HG03175 (cell line): Measurements from ENCODE around the gene BABAM2.
"Not testable (repeated sequence)": the region's sequence is repeated elsewhere in the genome, so short reads cannot be mapped to it uniquely, and the experiment has no call there.

Experiments used
- ATAC-seq: cut with Tn5 transposase; IDR thresholded peaks from one replicate; pipeline ENCODE4 v1.9.1; 2021; ENCODE audit warnings: mild to moderate bottlenecking, moderate library complexity; ENCODE audit not compliant: unreplicated experiment

BABAM2 gene

DNA sequence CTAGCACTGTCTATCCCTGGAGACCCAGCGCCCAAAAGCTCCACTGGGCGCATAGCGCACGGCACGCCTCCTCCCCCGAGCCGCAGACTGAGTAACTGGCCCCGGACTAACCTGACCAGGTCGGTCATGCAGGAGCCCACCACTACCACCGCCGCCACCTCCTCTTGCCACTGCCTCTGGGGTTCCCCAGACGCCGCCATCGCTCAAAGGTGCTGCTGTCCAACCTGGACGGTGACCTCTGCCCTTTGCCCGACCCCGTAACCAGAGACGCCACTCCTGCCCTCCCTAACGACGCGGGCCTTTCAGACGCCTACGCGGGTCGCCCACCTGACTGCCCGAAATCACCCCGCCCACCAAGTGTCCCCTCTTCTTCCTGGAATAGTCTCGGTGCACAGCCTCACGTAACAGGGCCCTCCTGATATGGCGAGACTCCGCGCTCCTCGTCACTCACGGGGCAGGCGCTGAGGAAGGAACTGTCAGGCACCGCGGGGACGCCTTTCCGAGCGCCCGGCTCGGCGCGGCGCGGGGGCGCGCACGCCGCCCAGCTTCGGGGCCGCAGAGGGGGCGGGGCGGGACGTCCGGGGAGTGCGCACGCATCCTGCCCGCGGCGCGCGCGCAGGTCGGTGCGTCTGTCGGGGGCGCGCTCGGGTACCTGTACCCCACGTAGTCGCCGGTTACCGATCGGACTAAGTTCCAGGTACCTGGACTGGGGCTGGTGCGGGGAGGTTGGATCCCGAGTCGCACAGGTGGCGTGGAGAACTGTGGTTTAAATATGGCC is at the start of gene BABAM2, which contains the start of gene RBKS:
TSS of gene BABAM2 (plus strand) at position 584 of the 778 bp plus-strand sequence. CDS start 3,828 bp downstream, outside the sequence.
TSS of gene RBKS (minus strand) at position 242 of the 778 bp plus-strand sequence. CDS start at position 200, 42 bp downstream.
- peak; percentile 84 for ATAC-seq

DNA sequence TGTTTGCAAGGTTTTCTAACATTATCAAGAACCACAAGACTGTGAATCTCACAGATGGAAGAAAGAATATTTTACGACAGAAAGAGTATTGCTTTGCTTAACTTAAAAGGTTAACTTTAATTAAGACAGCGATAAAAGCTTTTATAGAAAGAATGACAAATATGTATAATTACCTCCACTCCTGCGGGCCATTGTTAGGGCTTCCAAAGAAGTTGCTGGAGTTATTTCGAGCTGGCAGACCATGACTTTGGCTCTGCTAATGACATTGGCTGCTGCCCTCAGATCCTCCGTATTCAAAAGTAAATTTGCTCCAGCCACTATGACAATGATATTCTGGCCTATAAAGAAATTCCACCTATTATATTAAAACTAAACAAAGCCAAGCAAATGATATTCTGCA is 47.6 kb upstream of the BABAM2 start:
- ATAC-seq: no peak

DNA sequence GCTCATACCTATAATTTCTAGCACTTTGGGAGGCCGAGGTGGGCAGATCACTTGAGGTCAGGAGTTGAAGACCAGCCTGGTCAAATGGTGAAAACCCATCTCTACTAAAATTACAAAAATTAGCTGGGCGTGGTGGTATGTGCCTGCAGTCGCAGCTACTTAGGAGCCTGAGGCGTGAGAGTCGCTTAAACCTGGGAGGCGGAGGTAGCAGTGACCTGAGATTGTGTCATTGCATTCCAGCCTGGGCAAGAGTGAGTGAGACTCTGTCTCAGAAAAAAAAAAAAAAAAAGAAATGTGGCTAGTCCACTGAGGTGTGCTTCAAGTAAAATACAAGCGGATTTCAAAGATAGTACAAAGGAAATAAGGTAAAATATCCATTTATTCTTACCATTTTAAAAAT is 46.5 kb upstream of the BABAM2 start:
- no peak for ATAC-seq

DNA sequence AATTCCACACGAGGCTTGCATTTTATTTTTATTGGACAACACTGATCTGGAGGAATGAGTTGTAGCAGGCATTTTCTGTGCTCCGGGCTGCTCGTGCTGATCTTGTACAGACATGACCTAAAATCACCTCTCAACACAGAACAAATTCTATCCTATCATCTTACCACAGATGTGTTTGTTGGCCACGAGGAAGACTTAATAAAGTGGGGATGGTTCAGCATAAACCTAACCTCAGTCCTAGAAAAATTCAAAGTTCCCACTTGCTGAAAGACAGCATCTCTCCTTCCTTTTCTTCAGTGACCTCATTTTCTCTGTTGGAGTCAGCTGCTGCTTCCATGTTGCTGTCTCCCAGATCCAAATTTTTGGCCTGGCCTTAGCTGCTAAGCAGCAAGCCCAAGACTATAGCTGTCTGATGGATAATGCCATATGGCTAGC is 45.7 kb upstream of the BABAM2 start:
- no peak for ATAC-seq

DNA sequence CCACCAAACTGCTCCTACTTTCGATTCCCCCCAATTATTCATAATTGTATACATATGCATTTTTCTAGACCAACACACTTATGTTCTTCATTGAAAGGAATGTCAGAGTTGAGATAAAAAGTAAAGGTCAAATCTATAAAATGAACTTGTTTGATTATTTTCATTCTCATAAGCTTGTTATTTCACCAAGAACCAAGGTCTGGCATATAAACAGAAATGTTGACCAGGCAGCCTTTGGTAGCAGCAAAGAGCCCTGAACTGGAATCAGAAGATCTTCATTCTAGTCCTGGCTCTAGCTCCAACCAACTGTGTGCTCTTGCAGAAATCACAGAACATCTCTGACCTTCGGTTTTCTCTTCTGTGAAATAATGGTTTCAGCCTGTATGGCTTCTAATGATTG is 43.2 kb upstream of the BABAM2 start:
- ATAC-seq: no peak

- no peak for ATAC-seq
Observed at GRCh38 chr2:27849558-27850205, 40.8 kb upstream of the BABAM2 start.

- ATAC-seq: no peak
Observed at GRCh38 chr2:27852691-27853090, 37.8 kb upstream of the BABAM2 start.

DNA sequence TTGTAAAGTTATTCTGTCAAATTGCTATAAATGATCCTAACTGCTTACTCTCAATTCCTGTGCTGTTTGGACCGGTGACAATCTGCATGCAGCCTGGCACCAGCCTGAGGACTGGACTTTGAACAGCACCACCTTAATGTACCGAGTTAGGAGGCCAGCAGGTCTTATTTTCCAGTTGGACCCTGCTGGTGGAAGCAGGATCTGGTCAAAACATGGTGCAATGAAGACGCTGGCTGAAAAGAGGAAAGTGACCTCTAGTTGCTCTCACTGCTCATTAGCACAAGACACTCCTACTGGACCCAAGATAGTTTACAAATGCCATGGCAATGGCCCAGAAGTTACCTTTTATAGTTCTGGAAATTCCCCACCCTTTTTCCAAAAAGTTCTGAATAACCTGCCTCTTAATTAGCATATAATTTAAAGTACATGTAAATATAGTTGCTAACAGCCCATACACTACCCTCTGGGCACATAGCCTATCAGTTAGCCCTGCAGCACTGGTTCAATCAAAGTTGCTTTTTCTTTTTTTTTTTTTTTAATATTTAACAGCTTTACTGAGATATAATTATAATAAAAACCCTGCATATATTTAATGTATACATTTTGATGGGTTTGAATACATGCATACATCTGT is 36.2 kb upstream of the BABAM2 start:
- no peak for ATAC-seq

DNA sequence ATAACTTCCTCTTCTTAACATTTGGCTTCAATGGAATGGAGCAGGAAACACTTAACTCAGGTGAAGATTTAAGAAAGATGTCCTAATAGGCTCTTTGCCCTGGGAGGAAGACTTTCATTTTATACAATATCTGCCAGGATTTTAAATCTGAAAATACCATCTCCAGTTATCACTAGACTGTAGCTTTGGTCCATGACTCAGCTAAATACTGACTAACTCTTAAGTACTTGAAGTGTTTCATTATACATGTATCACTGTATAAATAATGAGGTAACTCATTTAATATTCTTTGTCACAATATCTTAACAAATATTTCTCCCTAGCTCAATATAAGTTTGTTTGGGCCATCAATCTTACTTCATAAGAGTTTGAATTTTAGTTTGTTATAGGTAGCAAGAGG is 35.1 kb upstream of the BABAM2 start:
- no peak for ATAC-seq

DNA sequence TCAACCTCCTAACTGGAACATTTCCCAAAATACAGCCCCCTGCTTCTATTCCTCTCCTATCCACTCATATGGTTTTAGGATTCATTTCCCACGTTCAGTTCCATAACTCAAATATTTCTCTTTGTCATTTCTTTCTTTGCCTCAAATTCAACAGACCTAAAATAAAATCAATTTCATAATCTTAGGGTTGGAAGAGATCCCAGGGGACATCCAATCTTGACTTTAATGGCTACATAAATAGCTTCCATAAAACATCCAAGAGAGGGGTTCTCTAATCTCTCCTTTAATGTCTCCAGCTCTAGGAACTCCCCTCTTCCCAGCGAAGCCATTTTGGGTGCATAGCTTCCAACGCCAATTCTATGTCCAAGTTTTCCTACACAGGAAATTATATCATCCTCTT is 34.1 kb upstream of the BABAM2 start:
- no peak for ATAC-seq

GRCh38 chr2:27856956-27857355 is 33.6 kb upstream of the BABAM2 start:
- no peak for ATAC-seq

DNA sequence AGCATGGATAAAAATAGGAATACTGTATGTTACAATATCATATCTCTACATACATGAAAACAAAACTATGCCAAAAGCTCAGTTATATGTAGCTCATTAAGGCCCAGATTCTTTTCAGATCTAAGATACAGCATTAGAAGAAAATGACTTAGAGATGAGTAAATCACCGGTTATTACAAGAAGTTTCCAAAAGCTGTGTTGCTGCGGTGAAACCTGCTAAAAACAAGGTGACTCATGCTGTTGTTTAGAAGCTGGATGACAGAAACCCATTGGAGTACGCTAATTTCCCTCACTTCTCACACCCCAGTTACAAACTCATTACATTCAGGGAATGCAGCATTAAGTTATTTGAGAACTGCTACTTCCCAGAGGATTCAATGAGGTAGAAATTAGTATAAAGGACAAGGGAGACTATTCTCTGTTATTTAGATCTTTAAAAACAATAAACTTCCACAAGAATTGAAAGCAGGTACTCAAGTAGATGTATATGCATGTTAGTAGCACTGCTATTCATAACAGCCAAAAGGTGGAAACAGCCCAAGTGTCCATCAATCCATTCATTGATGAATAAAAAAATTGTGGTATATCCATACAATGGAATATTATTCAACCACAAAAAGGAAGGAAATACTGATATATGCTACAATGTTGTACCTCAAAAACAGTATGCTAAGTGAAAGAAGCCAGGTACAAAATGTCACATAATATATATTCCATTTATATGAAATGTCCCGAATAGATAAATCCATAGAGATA is 32.9 kb upstream of the BABAM2 start:
- ATAC-seq: no peak

- no peak for ATAC-seq
Observed at GRCh38 chr2:27860111-27860510, 30.4 kb upstream of the BABAM2 start.

DNA sequence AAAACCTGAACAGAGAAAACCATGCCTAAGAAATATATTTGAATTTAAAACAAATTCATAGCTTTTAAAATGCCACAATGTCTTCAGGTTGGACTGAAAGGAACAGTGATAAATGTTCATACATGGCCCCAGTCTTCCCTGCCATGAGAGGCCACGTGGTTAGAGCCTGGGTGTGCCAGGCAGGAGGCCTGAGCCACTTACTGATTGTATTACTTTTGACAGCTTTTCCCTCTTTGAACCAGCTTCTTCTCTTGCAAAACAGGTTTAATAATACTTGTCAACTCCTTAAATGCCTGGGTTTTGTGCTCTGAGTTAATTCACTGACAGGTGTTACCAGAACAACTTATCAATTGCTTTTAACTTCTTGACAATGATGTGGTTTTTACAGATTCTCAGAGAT is 27.4 kb upstream of the BABAM2 start:
- ATAC-seq: no peak

- ATAC-seq: not testable (repeated sequence)
Observed at GRCh38 chr2:27863955-27864354, 26.6 kb upstream of the BABAM2 start.

- ATAC-seq: no peak
Observed at GRCh38 chr2:27866237-27866636, 24.3 kb upstream of the BABAM2 start.

GRCh38 chr2:27869763-27870162 is 20.8 kb upstream of the BABAM2 start:
- no peak for ATAC-seq

DNA sequence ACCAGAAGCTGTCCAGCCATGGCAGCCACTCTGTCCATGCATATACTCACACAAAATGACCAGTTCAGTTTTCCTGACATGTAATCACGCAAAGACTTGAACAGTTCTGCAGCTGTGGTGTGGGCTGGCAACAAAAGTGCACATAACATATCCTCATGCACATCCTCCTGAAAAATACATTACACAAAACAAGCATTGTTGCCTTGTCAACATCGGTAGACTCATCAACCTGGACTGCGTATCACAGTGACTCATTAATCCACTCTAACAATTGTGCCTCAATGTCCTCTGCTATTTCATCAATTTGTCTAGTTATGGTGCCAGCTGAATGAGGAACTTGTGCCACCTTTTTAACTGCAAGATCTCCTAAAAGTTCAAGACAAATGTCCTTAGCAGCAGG is 19.8 kb upstream of the BABAM2 start:
- no peak for ATAC-seq

- no peak for ATAC-seq
Observed at GRCh38 chr2:27871802-27872201, 18.7 kb upstream of the BABAM2 start.

GRCh38 chr2:27873091-27873490 is 17.4 kb upstream of the BABAM2 start:
- no peak for ATAC-seq
